HG03571 (cell line): ENCODE data around the gene SLC25A17.
"Not testable (repeated sequence)": the region's sequence is repeated elsewhere in the genome, so short reads cannot be mapped to it uniquely, and the experiment has no call there.

Experiments used
- ATAC-seq: cut with Tn5 transposase; IDR thresholded peaks from one replicate; pipeline ENCODE4 v1.9.1; 2021; ENCODE audit not compliant: unreplicated experiment

Gene SLC25A17

GRCh38 chr22:40721266-40721665 lies 97.9 kb downstream of the SLC25A17 start:
- no peak for ATAC-seq

GRCh38 chr22:40720538-40721256 lies 98.4 kb downstream of the SLC25A17 start:
- no peak for ATAC-seq

GRCh38 chr22:40720156-40720537 lies 99.0 kb downstream of the SLC25A17 start:
- not testable (repeated sequence) for ATAC-seq
